Endothelial cell of hepatic sinusoid (primary cell): ENCODE data around the gene PLPP4.

Experiments
- in situ Hi-C: cut with HindIII; loops from 2 replicates; pipeline ENCODE4 v1.10.0; 2017; ENCODE audit warnings: low sequenced_read_pairs

The PLPP4 gene

DNA sequence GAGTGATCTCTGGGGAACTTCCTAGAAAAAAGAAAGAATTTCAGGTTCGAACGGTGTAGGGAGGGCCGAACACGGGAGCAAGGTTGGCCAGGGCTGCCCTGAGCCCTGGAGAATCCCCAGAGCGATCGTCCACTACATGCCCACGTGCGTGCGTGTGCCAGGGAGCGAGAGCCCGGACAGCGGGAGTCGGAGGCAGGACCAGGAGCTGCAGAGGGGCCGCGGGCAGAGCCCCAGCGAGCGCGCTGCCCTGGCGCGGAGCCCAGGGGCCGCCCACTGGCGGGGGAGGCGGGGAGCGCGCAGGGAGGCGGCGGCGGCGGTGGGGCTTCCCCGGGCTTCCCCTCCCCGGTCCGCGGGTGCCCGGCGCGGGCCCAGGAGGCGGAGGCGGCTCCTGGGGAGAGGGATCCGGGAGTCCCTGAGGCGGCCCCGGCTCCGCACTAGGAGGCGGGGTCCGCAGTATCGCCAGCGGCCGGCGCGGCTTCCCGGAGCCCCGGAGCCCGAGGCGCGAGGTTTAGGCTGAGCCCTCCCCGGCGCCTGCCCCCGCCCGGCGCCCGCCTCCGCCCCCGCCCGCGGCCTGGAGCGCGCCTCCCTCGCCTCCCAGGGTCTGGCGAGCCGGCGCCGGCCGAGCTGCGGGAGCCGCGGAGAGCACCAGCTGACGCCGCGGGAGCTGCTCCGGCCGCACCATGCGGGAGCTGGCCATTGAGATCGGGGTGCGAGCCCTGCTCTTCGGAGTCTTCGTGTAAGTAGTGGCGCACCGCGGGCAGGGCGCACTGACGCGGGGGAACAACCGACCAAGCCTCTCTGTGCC, at the start of gene PLPP4:
TSS of gene PLPP4 (plus strand) at position 602 of the 805 bp plus-strand sequence. CDS start at position 681, 79 bp downstream.
- in situ Hi-C loops = no loop called here

GRCh38 chr10:120409816-120410215, 47.2 kb upstream of the PLPP4 start:
- in situ Hi-C loops = no loop called here

GRCh38 chr10:120414946-120415345, 42.1 kb upstream of the PLPP4 start:
- in situ Hi-C loops = no loop called here

DNA sequence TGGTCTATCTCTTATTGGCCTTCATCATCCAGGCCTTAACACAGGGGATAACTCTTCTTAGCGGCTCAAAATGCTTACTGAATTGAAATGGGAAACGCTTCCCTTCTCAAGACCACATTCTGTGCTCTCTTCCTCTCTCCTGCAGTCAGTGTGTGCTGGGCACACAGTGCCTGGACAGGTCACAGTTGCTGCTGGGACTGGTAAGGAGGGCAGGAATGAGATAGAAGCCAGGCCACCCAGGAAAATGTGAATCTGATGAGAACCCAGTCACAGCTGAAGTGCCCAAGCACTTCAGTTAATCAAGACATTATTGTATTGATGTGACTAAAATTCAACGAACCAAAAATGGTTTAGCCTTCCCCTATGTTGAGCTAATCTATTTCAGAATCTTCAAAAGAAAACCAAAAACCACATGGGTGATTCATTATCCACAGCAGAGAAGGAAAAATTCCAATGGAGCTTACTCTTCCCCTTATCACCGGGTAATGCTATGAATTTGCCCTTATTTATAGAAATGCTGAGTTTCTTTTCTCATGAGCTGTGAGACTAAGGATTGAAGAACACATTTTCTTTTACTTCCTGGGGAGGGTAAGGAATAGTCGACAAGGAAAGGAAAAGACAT, 41.2 kb upstream of the PLPP4 start:
- in situ Hi-C loops = no loop called here

- in situ Hi-C loops = no loop called here
Observed at GRCh38 chr10:120420421-120420820, 36.6 kb upstream of the PLPP4 start.

- in situ Hi-C loops = no loop called here
Observed at GRCh38 chr10:120421250-120421649, 35.8 kb upstream of the PLPP4 start.

- in situ Hi-C loops = no loop called here
Observed at GRCh38 chr10:120422457-120422856, 34.6 kb upstream of the PLPP4 start.

DNA sequence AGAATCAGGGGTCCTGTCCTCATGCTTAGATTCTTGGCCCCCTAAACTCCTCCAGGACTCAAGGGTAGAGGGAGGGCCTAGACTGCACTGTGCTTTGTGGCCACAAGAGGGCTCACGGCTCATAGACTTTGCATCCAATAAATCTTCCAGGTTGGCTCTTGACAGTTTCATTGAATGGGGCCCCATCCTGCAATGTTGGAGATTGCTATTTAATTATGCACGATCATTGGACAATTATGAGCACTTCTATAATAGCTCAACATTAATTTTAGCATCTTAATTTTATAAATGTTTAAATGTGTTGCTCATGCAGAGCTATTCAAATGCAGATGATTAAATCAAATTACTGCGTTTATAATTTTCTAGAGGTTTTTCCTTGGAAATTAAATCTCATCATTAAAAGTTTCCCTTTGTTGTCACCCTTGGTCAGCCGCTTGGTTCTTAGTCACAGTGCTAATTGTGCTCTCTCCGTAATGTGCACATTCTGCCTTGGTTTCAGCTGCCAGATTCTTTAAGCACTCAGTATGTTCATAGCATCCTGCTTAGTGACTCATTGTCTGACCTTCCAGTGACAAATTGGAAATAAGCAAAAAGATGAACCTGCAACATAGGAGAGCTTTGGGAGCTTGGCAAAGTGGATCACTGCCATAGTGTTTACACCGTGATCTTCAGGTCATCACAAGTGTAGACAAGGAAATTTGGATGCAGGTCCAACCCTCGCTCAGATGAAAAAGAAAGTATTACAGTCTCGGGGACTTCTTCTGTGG, 33.4 kb upstream of the PLPP4 start:
- in situ Hi-C loops = no loop called here

DNA sequence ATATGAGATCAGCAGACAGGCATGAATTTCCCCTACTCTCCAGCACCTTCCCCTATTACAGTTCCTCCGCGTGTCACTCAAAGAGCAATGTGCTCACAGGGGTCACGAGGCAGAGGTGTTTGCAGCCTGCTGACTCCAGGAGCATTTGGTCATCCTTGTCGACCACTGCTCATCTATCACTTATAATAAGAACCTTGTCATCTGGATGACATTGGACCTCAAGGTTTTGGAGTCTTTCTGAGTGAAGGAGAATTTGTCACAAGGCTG, 32.9 kb upstream of the PLPP4 start:
- in situ Hi-C loops = no loop called here

DNA sequence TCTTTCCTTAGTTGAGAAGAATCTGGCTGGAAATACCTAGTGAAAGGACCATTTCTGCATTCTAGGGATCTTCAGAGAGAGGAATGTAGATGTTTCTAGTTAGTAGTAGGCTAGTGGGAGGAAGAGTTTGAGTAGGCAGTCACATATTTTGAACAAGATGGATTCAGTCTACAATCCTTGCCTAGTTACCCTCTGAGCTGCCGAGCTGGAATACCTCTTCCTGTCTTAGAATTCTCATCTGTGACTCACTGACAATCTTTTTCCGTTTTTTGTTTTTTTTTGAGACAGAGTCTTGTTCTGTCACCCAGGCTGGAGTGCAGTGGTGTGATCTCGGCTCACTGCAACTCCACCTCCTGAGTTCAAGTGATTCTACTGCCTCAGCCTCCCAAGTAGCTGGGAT, 30.7 kb upstream of the PLPP4 start:
- in situ Hi-C loops = no loop called here

DNA sequence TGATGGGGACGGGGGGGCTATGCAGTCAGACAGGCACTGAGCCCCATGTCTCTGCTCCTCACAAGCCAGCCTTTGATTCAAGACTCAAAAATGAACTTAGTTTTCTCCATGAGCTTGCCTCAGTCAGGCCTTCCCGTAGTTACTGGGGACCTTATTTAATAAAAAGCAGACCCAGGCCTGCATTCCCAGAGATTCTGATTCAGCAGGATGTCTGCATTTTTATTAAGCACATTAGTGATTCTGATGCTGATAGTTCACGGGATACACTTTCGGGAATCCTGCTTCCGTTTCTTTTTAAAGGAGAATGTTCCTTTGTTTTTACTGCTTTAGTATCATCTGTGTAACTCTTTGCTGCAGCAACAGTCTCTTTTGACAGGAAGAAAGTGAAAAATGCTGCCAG, 28.3 kb upstream of the PLPP4 start:
- in situ Hi-C loops = no loop called here

GRCh38 chr10:120429395-120429794, 27.6 kb upstream of the PLPP4 start:
- in situ Hi-C loops = no loop called here

DNA sequence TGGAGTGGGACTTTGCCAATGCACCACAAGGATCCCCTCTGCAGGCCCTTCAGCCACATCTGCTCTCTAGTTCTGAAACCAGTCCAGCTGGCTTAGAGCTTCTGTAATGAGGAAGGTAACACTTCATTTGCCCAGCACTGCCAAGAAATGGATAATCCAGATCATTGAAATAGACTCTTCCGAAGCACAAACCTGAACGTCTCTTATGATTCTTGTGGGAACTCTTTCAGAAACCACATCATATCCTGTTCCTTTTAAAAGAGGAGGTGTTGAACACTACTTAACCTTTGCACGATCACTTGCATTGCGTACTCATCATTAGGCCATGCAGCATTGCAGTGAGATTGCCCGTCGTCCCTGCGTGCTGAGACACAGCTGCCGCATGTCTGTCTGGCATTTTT, 25.8 kb upstream of the PLPP4 start:
- in situ Hi-C loops = no loop called here

GRCh38 chr10:120432209-120432608, 24.8 kb upstream of the PLPP4 start:
- in situ Hi-C loops = no loop called here

DNA sequence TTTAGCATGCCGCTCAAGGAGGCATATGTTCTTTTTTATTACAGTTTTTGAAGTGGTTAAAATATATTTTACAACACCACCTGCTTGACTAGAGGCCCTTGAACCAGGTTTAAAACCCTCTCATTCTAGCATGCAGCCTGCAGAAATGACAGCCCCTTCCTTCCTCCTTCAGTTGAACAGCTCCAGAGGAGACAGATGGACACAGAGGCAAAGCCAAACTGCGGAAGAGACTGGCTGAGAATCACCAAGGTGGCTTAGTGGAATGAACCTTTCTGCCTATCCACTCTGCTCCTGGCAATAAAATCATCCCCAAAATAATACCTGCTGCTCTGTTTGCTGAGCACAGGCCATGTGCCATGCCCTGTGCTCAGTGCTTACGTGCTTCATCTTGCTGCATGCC, 23.9 kb upstream of the PLPP4 start:
- in situ Hi-C loops = no loop called here

- in situ Hi-C loops = no loop called here
Observed at GRCh38 chr10:120436439-120437112, 20.5 kb upstream of the PLPP4 start.

DNA sequence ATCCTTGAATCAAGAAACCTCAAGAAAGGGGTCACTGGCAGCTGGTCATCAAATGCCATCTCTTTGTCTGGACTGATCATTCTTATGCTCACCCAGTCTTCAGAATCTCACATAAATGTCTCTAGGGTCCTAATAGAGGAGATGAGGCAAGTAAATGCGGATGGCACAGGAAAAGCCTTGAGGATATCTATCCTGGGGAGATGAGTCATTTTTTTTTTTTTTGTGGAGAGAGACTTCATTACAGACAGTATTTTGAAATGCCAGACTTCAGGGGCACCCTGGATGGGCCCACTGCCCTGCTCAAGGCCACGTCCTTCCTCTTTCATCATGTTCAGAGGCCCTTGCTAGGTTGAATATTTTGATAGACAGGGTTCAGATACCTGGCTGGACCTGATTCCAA, 19.5 kb upstream of the PLPP4 start:
- in situ Hi-C loops = no loop called here

DNA sequence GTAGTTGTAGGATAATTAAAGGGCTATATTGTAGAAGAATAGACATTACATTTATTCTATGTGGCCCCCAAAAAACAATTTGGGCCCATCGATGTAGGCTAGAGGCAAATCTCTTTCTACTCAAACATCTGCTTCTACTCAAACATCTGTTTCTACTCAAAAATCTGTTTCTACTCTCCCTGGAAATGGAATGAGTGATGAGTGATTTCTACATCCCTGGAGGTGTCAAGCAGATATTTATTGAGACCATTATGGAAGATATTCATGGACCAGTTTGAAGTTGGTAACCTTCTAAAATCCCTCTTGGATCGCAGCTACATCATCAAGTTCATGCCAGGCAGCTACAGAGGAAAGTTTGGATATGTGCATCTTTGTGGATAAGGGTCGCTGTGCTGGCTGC, 5.1 kb upstream of the PLPP4 start:
- in situ Hi-C loops = no loop called here

GRCh38 chr10:120453319-120453718, 3.7 kb upstream of the PLPP4 start:
- in situ Hi-C loops = no loop called here

GRCh38 chr10:120453886-120454285, 3.1 kb upstream of the PLPP4 start:
- in situ Hi-C loops = no loop called here

GRCh38 chr10:120455004-120455403, 2.0 kb upstream of the PLPP4 start:
- in situ Hi-C loops = no loop called here

DNA sequence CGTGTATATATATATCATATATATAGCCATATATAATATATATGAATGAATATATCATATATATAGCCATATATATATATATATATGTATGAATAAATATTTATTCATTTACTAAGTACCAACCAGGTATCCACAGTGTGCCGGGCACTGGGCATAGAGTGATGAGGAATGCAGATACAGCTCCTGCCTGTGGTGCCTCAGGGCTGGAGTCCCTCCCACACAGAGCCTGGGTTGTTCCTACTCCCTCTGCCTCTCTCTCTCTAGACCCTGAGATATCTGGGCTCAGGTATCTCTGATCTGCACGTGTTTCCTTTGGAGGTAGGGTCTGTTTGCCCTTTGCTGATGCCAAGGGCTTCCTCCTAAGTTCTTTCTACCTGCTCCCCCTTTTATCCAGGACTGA, 1.4 kb upstream of the PLPP4 start:
- in situ Hi-C loops = no loop called here
